C1 segment of cervical spinal cord (tissue), 14 donors: Measurements from ENCODE around the gene ATF1.

Source experiments
- DNase-seq, 14 donors: peaks; one replicate each; lab custom pipeline; 2025; lab: John Stamatoyannopoulos, UW

The ATF1 gene

DNA sequence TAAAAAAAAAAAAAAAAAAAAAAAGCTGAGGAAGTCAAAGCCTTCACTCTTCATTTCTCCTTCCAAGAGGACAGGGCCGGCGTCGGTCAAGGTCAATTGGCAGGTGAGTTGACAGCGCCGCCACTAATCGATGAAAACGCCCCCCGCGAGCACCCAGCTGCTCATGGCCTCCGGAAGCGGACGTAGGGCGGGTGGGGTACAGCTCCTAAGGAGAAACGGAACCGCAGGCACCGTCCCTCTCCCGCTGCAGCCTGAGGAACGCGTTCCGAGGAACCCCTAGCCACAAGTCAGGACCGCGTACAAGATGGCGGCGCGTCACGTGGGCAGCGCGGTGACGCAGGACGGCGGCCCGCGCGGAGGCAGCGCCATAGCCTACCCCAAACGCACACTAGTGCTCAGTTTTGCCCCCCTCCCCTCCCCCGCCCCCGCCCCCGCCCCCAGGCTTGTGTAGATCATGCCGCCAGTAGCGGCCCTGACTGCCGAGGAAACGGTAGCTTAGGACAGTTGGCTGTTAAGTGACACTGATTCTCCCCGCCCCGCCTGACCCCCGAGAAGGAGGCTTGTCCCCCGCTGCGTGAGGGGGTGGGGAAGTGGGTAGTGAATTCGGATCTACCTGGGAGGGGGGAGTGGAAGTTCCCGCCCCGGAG, at the start of gene ATF1:
ATF1 (plus strand) TSS at position 463 of the 647 bp plus-strand sequence. CDS start 16,045 bp downstream, outside the sequence.
- DNase-seq: peak; percentile 31 to 93 (median 87)

DNA sequence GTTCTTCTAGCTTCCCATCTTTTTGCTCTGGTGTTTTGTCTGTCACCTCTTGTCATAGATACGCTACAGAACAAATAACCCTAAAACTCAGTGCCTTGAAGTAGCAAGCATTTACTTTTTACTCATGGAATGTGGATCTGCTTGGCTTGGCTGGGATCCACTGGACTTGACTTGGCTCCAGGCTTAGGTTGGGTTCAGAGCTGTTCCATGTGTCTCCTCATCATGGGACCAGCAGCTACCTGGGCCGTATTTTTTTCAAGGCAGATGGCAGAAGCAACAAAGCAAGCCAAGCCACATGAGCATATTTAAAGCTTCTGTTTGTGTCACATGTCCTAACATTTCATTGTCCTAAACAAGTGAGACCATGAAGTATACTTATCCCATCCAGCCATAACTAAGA, 48.7 kb upstream of the ATF1 start:
- DNase-seq: peak in 3 of 14 donors; percentile 20 to 96 (median 22)

GRCh38 chr12:50718760-50719159, 45.1 kb upstream of the ATF1 start:
- DNase-seq: no peak

DNA sequence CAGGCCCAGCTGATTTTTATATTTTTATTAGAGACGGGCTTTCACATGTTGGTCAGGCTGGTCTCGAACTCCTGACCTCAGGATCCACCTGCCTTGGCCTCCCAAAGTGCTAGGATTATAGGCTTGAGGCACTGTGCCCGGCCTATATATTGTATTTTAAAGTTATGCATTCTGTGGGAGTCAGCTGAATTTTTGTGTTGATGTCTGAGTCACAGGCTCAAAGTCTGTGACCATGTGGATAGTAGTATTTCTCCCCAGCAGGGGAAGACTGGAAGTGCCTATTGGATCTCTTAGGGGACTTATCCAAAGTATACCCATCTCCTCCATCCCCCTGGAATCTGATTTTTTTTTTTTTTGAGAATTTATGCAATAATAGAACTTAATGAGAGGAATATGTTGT, 43.8 kb upstream of the ATF1 start:
- no peak for DNase-seq

GRCh38 chr12:50720501-50720900, 43.4 kb upstream of the ATF1 start:
- no peak for DNase-seq

- DNase-seq: no peak
These were observed 40.0 kb upstream of the ATF1 start for GRCh38 chr12:50723865-50724264.

DNA sequence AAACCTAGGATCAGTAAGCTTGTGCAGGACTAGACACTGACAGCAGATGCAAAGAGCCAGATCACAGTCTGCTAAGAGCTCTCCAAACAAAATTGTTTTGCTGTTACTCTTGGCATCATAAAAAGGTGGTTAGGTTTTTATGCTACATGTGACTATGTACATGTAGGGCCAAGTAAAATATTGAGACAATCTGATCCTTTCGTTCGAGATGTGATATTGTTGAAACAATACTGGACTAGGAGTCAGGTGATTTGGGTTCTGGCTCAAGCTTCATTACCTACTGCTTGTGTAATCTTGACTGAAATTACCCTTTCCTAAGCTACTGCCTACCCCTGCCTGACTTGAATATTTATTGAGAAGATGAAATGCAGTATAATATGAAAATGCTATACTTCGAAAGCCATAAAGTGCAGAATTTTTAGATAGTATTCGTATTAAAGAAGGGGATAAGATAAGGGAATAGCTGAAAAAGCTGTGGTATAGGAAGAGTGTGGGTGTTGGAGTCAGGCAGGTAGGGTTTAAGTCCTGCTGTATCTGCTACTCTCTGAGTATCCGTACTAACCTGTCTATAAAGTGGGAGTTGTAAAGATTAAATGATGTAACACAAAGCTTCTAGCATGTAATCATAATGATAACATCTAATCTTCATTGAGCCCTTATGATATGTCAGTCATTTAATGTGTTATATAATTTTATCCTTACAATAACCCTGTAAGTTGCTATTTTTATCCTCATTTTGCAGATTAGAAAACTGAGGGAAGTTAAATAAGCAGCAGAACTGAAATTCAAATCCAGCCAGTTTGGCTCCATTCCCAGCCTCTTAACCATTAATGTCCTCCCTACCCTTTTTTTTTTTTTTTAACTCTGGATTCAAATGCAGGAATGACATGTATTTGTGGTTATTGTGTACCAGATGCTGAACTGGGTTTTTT, 38.6 kb upstream of the ATF1 start:
- peak in 1 of 14 donors; percentile 58 for DNase-seq

GRCh38 chr12:50727466-50727865, 36.4 kb upstream of the ATF1 start:
- no peak for DNase-seq

- peak in 2 of 14 donors; percentile 40 to 95 for DNase-seq
These were observed 35.5 kb upstream of the ATF1 start for GRCh38 chr12:50728417-50728816.

DNA sequence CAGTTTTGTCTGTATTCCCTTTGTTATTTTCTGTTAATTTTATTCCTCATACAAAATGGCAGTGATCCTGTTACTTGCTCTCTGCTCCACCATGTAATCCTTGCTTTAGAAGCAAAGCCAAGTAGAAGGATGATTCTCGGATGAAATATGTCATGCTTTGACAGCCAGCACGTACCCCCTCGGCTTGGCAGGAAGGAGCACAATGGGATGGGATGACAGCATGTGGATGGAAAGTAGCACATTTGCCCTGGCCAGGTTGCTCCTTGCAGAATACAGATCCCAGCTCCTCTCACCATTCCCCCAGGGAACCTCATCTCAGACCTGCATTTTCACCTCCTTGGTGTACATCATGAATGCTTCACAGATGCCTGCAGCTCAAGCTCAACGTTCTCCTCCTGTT, 35.1 kb upstream of the ATF1 start:
- peak in 3 of 14 donors; percentile 8 to 96 (median 8) for DNase-seq

DNA sequence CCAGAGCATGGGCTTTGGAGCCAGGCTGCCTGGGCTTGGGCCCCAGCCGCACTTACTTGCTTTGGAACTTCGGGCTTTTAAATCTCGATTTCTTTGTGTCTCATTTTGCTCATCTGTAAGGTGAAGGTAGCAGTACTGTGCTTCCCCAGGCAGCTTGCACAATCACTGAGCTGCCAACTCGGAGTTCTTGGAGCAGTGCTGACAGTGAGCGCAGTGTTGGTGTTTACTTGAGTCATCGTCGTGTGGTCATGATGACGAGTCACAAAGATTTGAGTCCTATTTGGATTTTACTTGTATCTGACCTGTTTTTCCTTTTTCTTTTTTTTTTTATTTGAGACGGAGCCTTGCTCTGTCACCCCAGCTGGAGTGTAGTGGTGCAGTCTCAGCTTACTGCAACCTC, 31.3 kb upstream of the ATF1 start:
- DNase-seq: no peak

DNA sequence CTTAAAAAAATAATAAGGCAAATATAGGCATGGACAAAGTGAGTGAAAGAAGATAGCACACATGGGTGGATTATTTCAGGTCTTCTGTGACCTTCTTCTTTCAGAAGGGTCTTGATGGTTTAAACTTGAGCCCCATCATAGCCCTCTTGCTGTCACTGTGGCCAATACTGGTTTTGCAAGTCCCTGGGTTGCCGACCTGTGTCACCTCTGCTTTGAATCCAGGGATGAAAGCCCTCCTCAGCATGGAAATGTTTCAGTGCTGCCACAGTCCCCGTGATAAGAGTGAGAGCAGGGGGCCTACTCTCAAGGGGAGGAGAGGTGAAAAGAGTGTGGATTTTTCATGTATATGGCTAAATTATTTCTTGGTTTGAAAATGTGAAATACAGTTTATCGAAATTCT, 30.2 kb upstream of the ATF1 start:
- no peak for DNase-seq

- peak in 4 of 14 donors; percentile 3 to 74 (median 6) for DNase-seq
These were observed 29.3 kb upstream of the ATF1 start for GRCh38 chr12:50734409-50735263.

DNA sequence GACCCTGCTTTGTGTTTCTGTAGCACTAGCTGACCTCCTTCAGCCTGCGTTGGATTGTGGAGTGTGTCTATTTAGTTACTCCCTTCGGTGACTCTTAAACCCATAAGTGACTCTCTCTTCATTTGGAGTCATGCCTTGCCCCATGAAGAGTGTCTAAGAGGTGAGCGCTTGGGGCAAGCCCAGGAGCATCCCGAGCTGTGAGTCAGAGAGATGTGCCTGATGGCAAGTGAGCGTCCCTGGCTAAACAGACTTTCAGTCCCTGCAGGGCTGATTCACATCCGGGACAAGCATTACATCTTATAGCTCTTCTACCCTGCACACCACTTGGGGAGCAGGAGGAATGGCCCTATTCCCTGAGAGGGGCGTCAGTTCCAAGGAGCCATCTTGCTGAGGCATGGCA, 24.3 kb upstream of the ATF1 start:
- DNase-seq: no peak

- DNase-seq: no peak
These were observed 23.6 kb upstream of the ATF1 start for GRCh38 chr12:50740307-50740706.

- DNase-seq: no peak
These were observed 21.1 kb upstream of the ATF1 start for GRCh38 chr12:50742776-50743175.

DNA sequence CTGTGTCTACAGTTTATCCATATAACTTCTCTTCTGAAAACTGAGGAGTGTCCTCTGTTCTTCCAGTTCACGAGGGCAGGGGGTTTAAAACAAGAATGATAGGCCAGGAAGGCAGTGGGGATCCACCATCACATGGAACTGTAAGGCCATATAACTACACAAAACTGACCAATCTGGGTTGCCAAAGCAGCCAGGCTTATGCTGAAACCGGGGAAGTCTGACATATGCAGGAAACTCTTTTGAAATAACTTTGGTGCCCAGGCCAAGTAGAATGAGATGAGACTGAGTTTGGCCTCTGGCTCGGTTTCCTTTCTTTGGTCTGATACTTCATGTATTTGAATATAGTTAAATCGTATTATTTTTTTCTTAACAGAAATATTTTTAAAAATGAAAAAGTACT, 18.0 kb upstream of the ATF1 start:
- no peak for DNase-seq

DNA sequence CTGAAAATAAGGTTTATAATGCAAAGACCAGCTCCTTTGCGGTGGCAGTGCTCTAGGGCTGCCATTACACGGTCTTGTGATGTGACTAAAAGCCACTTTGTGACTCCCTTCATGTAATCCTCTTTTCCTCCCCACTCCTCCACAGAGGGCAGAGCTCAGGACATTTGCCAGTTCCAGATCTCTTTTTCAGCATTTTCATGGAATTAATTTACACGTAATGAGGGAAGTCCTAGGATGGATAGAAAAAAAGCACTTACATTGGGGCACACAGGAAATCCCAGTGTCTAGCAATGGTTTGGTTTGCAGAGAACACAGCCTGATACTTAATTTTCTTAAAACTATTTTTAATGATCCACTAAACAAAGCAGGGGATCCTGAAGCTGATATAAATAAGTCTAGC, 17.5 kb upstream of the ATF1 start:
- no peak for DNase-seq

DNA sequence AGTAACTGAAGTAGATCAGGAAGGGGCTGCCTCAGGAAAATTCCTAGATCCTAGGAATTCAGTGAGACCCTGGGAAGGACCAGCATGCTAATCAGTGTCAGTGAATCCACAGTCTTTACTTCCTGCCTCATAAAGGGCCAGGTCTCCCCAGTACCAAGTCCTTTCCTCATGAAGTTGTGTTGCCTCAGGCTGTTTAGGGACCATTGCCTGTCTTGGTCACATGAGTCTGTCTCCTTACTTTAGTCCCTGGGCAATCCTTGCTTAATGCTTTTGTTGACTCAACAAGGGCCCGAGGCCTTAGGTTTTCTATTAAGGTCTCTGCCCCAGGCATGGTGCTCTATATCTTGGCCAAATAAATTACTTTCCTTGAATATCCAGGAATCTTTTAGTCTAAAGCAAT, 16.1 kb upstream of the ATF1 start:
- DNase-seq: no peak

- DNase-seq: no peak
These were observed 14.4 kb upstream of the ATF1 start for GRCh38 chr12:50749459-50749882.

- no peak for DNase-seq
These were observed 13.5 kb upstream of the ATF1 start for GRCh38 chr12:50750366-50750765.
